B cell (primary cell): ENCODE results near the gene CCR3. TPM values are rescaled to one million over a fixed set of nuclear protein-coding genes. Genes with fewer than 3 reads are reported as not detected.

Experiments
- ATAC-seq: fragments of 200-7000 bp; cut with Tn5 transposase; one replicate; pipeline ENCODE4 v1.10.0; 2021; ENCODE audit warnings: low read depth, mild to moderate bottlenecking, moderate number of reproducible peaks, moderate library complexity
- CTCF ChIA-PET: fragments of 350-600 bp; sonication (Branson Sonifier 250); formaldehyde crosslinking; loops from one replicate; lab custom pipeline; 2021; ENCODE audit warnings: antibody characterized with exemption, inconsistent platforms; lab: Charles Lee
- POLR2A ChIA-PET: fragments of 350-600 bp; sonication (Branson Sonifier 250); formaldehyde crosslinking; loops from one replicate; lab custom pipeline; 2021; ENCODE audit warnings: antibody characterized with exemption; lab: Charles Lee
- DNase-seq: peaks from one replicate; pipeline ENCODE4 v3.0.0; 2013
- H2AFZ ChIP-seq: 2 replicates; pipeline ENCODE4 v1.6.1; 2012; ENCODE audit warnings: mild to moderate bottlenecking, low read depth, low read length; ENCODE audit not compliant: insufficient read depth, poor library complexity, severe bottlenecking
- H3K27ac ChIP-seq, 2 donors: 1 replicate in 1 of 2; 2 replicates in 1 of 2; pipeline ENCODE4 v1.5.1; 2012 to 2013; ENCODE audit warnings: low read length in 2 of 2, mild to moderate bottlenecking in 2 of 2, moderate library complexity in 1 of 2
- H3K27me3 ChIP-seq, 4 experiments: fragments of 200-600 bp in 1 of 4; sonication (generic) in 1 of 4; replicated peaks in 1 of 4; 1 replicate in 2 of 4; 2 replicates in 2 of 4; pipeline versions ENCODE4 v1.6.1 to v1.7.0; 2013 to 2016; ENCODE audit warnings: low read length in 3 of 4, mild to moderate bottlenecking in 2 of 4, mixed read lengths in 1 of 4, moderate library complexity in 1 of 4; ENCODE audit not compliant: insufficient read depth in 4 of 4, control insufficient read depth in 3 of 4; ENCODE audit errors: control extremely low read depth in 1 of 4
- H3K36me3 ChIP-seq, 2 experiments: replicated peaks in 1 of 2; 1 replicate in 1 of 2; 2 replicates in 1 of 2; pipeline versions ENCODE4 v1.6.1 to v1.7.1; 2013; ENCODE audit warnings: low read length in 1 of 2; ENCODE audit not compliant: insufficient read depth in 2 of 2, control insufficient read depth in 1 of 2; ENCODE audit errors: control extremely low read depth in 1 of 2, extremely low read depth in 1 of 2
- H3K4me1 ChIP-seq, 2 donors: fragments of 200-600 bp in 1 of 2; sonication (generic) in 1 of 2; 1 replicate in 1 of 2; 2 replicates in 1 of 2; pipeline versions ENCODE4 v1.5.1 to v1.6.1; 2013 to 2017; ENCODE audit warnings: low read length in 2 of 2; ENCODE audit not compliant: control insufficient read depth in 2 of 2, insufficient read depth in 2 of 2
- H3K4me2 ChIP-seq: replicated peaks from 2 replicates; pipeline ENCODE3; 2012; ENCODE audit warnings: mild to moderate bottlenecking, low read depth, low read length; ENCODE audit not compliant: poor library complexity, severe bottlenecking
- H3K4me3 ChIP-seq, 5 experiments: fragments of 200-600 bp in 1 of 5; sonication (generic) in 1 of 5; 1 replicate in 3 of 5; 2 replicates in 2 of 5; pipeline versions ENCODE4 v1.5.1 to v1.7.0; 2011 to 2016; ENCODE audit warnings: low read length in 4 of 5, mild to moderate bottlenecking in 4 of 5, low read depth in 2 of 5, control low read depth in 1 of 5, moderate library complexity in 1 of 5; ENCODE audit not compliant: insufficient read depth in 1 of 5; ENCODE audit errors: control extremely low read depth in 1 of 5, extremely low read depth in 1 of 5
- H3K79me2 ChIP-seq: fragments of 200-600 bp; sonication (generic); one replicate; pipeline ENCODE4 v1.6.0; 2016; ENCODE audit warnings: low read length; ENCODE audit not compliant: control insufficient read depth, insufficient read depth
- H3K9ac ChIP-seq: fragments of 200-600 bp; sonication (generic); 2 replicates; pipeline ENCODE4 v1.6.1; 2017; ENCODE audit warnings: mild to moderate bottlenecking, low read length, moderate library complexity
- H3K9me3 ChIP-seq, 3 donors: one replicate each; pipeline versions ENCODE4 v1.6.1 to v1.7.1; 2013; ENCODE audit warnings: low read length in 2 of 3; ENCODE audit not compliant: control insufficient read depth in 2 of 3, insufficient read depth in 1 of 3; ENCODE audit errors: control extremely low read depth in 1 of 3
- H4K20me1 ChIP-seq: 2 replicates; pipeline ENCODE4 v1.6.0; 2012; ENCODE audit warnings: mild to moderate bottlenecking, low read length; ENCODE audit not compliant: insufficient read depth, control insufficient read depth, poor library complexity, severe bottlenecking
- H3K27ac Mint-ChIP-seq: one replicate; pipeline ENCODE4 v1.8.0; 2021; ENCODE audit warnings: mixed read lengths
- H3K27me3 Mint-ChIP-seq: one replicate; pipeline ENCODE4 v1.8.0; 2021; ENCODE audit warnings: mixed read lengths
- H3K4me1 Mint-ChIP-seq: one replicate; pipeline ENCODE4 v1.8.0; 2021; ENCODE audit warnings: mixed read lengths
- H3K4me3 Mint-ChIP-seq: one replicate; pipeline ENCODE4 v1.8.0; 2021; ENCODE audit warnings: mixed read lengths
- H3K9me3 Mint-ChIP-seq: one replicate; pipeline ENCODE4 v1.8.0; 2022; ENCODE audit warnings: mixed read lengths; ENCODE audit not compliant: insufficient read depth
- EZH2 ChIP-seq: IDR thresholded peaks from 2 replicates; pipeline ENCODE4 v1.6.1; 2012; ENCODE audit warnings: borderline replicate concordance, low read depth, mild to moderate bottlenecking, moderate library complexity, low read length; ENCODE audit not compliant: insufficient read depth, poor library complexity, severe bottlenecking
- WGBS: methylation state at CpG from one replicate; pipeline ENCODE4 v1.1.5; 2013; ENCODE audit warnings: missing lambda C conversion rate; ENCODE audit not compliant: insufficient coverage; 5-methylcytosine and 5-hydroxymethylcytosine counted together
- intact Hi-C: fragments of 100-400 bp; cut with micrococcal nuclease; formaldehyde crosslinking; loops from one replicate; pipeline ENCODE4 v1.10.0; 2022
- polyA plus RNA-seq: library from polyadenylated mRNA; depleted of rRNA; stranded (reverse); fragments of >200 nt; gene quantifications from 2 replicates; pipeline ENCODE4 v1.2.3, GENCODE V29; 2012
- total RNA-seq, 2 donors: library from RNA; stranded (reverse); fragments of 120-200 nt in 1 of 2; gene quantifications; 1 replicate in 1 of 2; 2 replicates in 1 of 2; pipeline versions ENCODE4 v1.2.3 to v1.2.4, GENCODE V29; 2013 to 2022
- TF ChIP-seq, protein P1 (sequence below): fragments of 200-600 bp; IDR thresholded peaks from one replicate; pipeline ENCODE4 v1.8.0; 2022; ENCODE audit warnings: antibody characterized with exemption, mild to moderate bottlenecking

CCR3 gene
- total and polyA plus RNA-seq, 2 donors (not counting 1 experiment from before 2014, with no cell fraction given), result 0.19 TPM; not detected in 1

- H3K79me2 ChIP-seq, result no peaks in the 10 kb centered on the region
- H3K4me3 ChIP-seq, result no peak overlapping the region
- DNase-seq (no peak), ATAC-seq (no peak)
- H3K4me1 ChIP-seq, result no peaks in the 10 kb centered on the region
- no peak overlapping the region for H2AFZ ChIP-seq
- H3K36me3 ChIP-seq, result no peaks in the 10 kb centered on the region
- Mint-ChIP-seq H3K4me1 (peaks cover 3% of the 10 kb centered on the region), H3K27me3 (peaks cover 11% of the 10 kb centered on the region), H3K4me3 (no peak overlapping the region), H3K27ac (no peak overlapping the region), H3K9me3 (no peaks in the 10 kb centered on the region)
- POLR2A ChIA-PET, result no interaction called here
- H3K9ac ChIP-seq, result no peak overlapping the region
- CTCF ChIA-PET, result interaction anchor here (0.6 to 0.7 kb wide), 2 partner anchors 14 to 236 kb away, joined by 3 read pairs; no protein-coding TSS in a partner anchor
- intact Hi-C loops, result no loop called here
- no peak overlapping the region for H3K4me2 ChIP-seq
- peaks cover 0 to 1% (median 0%) of the 10 kb centered on the region in 3 donors for H3K9me3 ChIP-seq
- WGBS, result no CpG with 5 or more reads among the region's 1 CpG
- no peak overlapping the region for H3K27ac ChIP-seq
- H3K27me3 ChIP-seq, result no peaks in the 10 kb centered on the region
- TF ChIP-seq EZH2, result no peak
- TF ChIP-seq, protein P1, sequence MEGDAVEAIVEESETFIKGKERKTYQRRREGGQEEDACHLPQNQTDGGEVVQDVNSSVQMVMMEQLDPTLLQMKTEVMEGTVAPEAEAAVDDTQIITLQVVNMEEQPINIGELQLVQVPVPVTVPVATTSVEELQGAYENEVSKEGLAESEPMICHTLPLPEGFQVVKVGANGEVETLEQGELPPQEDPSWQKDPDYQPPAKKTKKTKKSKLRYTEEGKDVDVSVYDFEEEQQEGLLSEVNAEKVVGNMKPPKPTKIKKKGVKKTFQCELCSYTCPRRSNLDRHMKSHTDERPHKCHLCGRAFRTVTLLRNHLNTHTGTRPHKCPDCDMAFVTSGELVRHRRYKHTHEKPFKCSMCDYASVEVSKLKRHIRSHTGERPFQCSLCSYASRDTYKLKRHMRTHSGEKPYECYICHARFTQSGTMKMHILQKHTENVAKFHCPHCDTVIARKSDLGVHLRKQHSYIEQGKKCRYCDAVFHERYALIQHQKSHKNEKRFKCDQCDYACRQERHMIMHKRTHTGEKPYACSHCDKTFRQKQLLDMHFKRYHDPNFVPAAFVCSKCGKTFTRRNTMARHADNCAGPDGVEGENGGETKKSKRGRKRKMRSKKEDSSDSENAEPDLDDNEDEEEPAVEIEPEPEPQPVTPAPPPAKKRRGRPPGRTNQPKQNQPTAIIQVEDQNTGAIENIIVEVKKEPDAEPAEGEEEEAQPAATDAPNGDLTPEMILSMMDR, result no peak
- H4K20me1 ChIP-seq, result no peaks in the 10 kb centered on the region
Observed at GRCh38 chr3:46252980-46253379, 10.7 kb downstream of the CCR3 start.

DNA sequence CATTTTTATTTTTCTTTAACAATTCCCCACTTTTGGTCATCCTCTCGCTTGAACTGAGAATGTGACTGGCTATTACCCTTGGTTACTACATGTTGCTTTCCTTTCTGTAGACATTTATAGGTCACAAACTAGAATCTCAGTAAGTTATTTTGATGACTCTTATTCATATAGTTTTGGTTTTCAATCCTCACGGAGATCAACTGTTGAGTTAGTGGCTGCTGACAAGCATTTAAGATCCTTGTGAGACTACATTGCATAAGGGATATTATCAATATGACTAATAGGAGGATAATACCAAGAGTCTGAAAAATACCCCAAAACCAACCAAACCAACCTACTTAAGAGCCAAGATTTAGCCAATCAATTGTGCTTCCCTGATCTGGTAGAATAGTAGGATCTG is 16.3 kb downstream of the CCR3 start:
- ATAC-seq (no peak), DNase-seq (no peak)
- Histone ChIP-seq H3K4me2 (no peak overlapping the region), H3K27me3 (no peaks in the 10 kb centered on the region), H3K9me3 (peaks cover 1 to 4% (median 3%) of the 10 kb centered on the region in 3 donors), H3K27ac (no peak overlapping the region), H4K20me1 (no peaks in the 10 kb centered on the region), H3K79me2 (no peaks in the 10 kb centered on the region), H3K9ac (no peak overlapping the region), H3K36me3 (no peaks in the 10 kb centered on the region), H3K4me3 (no peak overlapping the region), H2AFZ (no peak overlapping the region), H3K4me1 (no peaks in the 10 kb centered on the region)
- 100% methylated on average over 1 of the region's 2 CpGs for WGBS
- intact Hi-C loops, result no loop called here
- H3K27ac Mint-ChIP-seq, result no peak overlapping the region
- TF ChIP-seq EZH2, result no peak
- TF ChIP-seq, protein P1, result no peak
- H3K4me1 Mint-ChIP-seq, result no peaks in the 10 kb centered on the region
- H3K9me3 Mint-ChIP-seq, result peaks cover 8% of the 10 kb centered on the region
- H3K4me3 Mint-ChIP-seq, result no peak overlapping the region
- ChIA-PET POLR2A (no interaction called here), CTCF (interaction anchor here (1.4 kb wide), 1 partner anchor 110 kb away, joined by 5 read pairs; no protein-coding TSS in a partner anchor)
- peaks cover 3% of the 10 kb centered on the region for H3K27me3 Mint-ChIP-seq
